K562 (cell line): ENCODE measurements around the gene CPE. TPM values are rescaled to one million over a fixed set of nuclear protein-coding genes. Genes with fewer than 3 reads are reported as not detected.

Experiments used
- ATAC-seq: fragments of 200-7000 bp; cut with Tn5 transposase; 3 replicates; pipeline ENCODE4 v1.9.1; 2020; ENCODE audit warnings: moderate library complexity
- BruUV-seq: library from RNA; stranded (reverse); fragments of 400-500 nt; replicated peaks from 2 replicates; lab custom pipeline; 2021; lab: Mats Ljungman, UMichigan
- CTCF ChIA-PET: fragments of 300-600 bp; formaldehyde crosslinking; extraction: SDS; loops from one replicate; lab custom pipeline; 2021; ENCODE audit warnings: low intra/inter-chr PET ratio; lab: Yijun Ruan, JAX
- POLR2A ChIA-PET: fragments of 300-600, 350-650 bp; sonication (Branson Sonifier 250); formaldehyde crosslinking; extraction: SDS; loops from one replicate; lab custom pipeline; 2021; ENCODE audit warnings: antibody characterized with exemption, inconsistent platforms; lab: Yijun Ruan, JAX
- DNase-seq, 4 experiments: peaks; one replicate each; pipeline versions ENCODE4 v3.0.0 to v3.0.0-alpha.2; 2011 to 2018; ENCODE audit warnings: low spot score in 3 of 4, mixed read lengths in 3 of 4; ENCODE audit errors: extremely low read depth in 1 of 4
- FAIRE-seq: peaks from 2 replicates; lab custom pipeline; 2011; peaks lifted over from hg19 to GRCh38; lab: Jason Lieb, UNC
- H2AFZ ChIP-seq: 2 replicates; pipeline ENCODE4 v1.6.0; 2011; ENCODE audit warnings: low read depth, low read length, control low read depth, inconsistent platforms
- H3K27ac ChIP-seq: fragments of 200-600 bp; 3 replicates; pipeline ENCODE4 v1.8.0; 2011; ENCODE audit warnings: low read depth, mild to moderate bottlenecking, control low read depth, inconsistent platforms, low read length, moderate library complexity, mixed read lengths; ENCODE audit errors: extremely low read depth
- H3K27me3 ChIP-seq, 2 experiments: fragments of 300-600 bp in 1 of 2; 2 replicates in 1 of 2; 3 replicates in 1 of 2; pipeline versions ENCODE4 v1.6.0 to v1.8.0; 2011; ENCODE audit warnings: inconsistent platforms in 2 of 2, low read length in 2 of 2, mild to moderate bottlenecking in 1 of 2, mixed read lengths in 1 of 2, moderate library complexity in 1 of 2; ENCODE audit not compliant: control insufficient read depth in 2 of 2, insufficient read depth in 2 of 2
- H3K36me3 ChIP-seq: fragments of 300-600 bp; 3 replicates; pipeline ENCODE4 v1.8.0; 2011; ENCODE audit warnings: mild to moderate bottlenecking, low read length, inconsistent platforms; ENCODE audit not compliant: control insufficient read depth, insufficient read depth
- H3K4me1 ChIP-seq, 2 experiments: fragments of 200-600 bp in 1 of 2; replicated peaks in 1 of 2; 2 replicates in 1 of 2; 3 replicates in 1 of 2; pipeline versions ENCODE4 v1.5.1 to v1.8.0; 2011; ENCODE audit warnings: inconsistent platforms in 2 of 2, low read length in 2 of 2, mild to moderate bottlenecking in 1 of 2, mixed read lengths in 1 of 2, moderate library complexity in 1 of 2; ENCODE audit not compliant: control insufficient read depth in 2 of 2, insufficient read depth in 2 of 2
- H3K4me2 ChIP-seq: 2 replicates; pipeline ENCODE4 v1.6.1; 2011; ENCODE audit warnings: low read length, control low read depth, inconsistent platforms, mixed read lengths; ENCODE audit not compliant: insufficient read depth
- H3K4me3 ChIP-seq: fragments of 200-600 bp; sonication (generic), shearing (Covaris generic); 2 replicates; pipeline ENCODE4 v1.5.1; 2016; ENCODE audit warnings: control low read depth, inconsistent platforms
- H3K79me2 ChIP-seq: fragments of 200-600 bp; 3 replicates; pipeline ENCODE4 v1.8.0; 2011; ENCODE audit warnings: low read length, inconsistent platforms; ENCODE audit not compliant: control insufficient read depth, insufficient read depth
- H3K9ac ChIP-seq, 2 experiments: 2 replicates each; pipeline versions ENCODE4 v1.6.0 to v1.6.1; 2011; ENCODE audit warnings: low read depth in 2 of 2, low read length in 2 of 2, control low read depth in 1 of 2, inconsistent platforms in 1 of 2, mild to moderate bottlenecking in 1 of 2, mixed read lengths in 1 of 2; ENCODE audit not compliant: insufficient read depth in 1 of 2
- H3K9me1 ChIP-seq: one replicate; pipeline ENCODE4 v1.6.0; 2011; ENCODE audit warnings: inconsistent platforms, mild to moderate bottlenecking, low read length, moderate library complexity; ENCODE audit not compliant: control insufficient read depth, insufficient read depth
- H3K9me3 ChIP-seq: replicated peaks from 2 replicates; pipeline ENCODE4 v1.5.1; 2011; ENCODE audit warnings: low read depth, low read length, inconsistent platforms; ENCODE audit not compliant: control insufficient read depth, insufficient read depth
- H4K20me1 ChIP-seq: replicated peaks from 2 replicates; pipeline ENCODE4 v1.6.1; 2011; ENCODE audit warnings: low read length, inconsistent platforms, mixed read lengths; ENCODE audit not compliant: control insufficient read depth, insufficient read depth
- CEBPB ChIP-seq: fragments of 450-650 bp; IDR thresholded peaks from 2 replicates; pipeline ENCODE4 v1.6.1; 2016; ENCODE audit warnings: missing genetic modification characterization, missing compliant biosample characterization
- CEBPG ChIP-seq, 3 experiments: fragments of 200-800 bp in 1 of 3; sonication (Bioruptor generic) in 1 of 3; sonication (generic) in 1 of 3; formaldehyde crosslinking in 1 of 3; IDR thresholded peaks in 2 of 3; conservative IDR thresholded peaks in 1 of 3; 2 replicates each; pipeline versions ENCODE4 v1.6.1 to v1.8.0; 2016 to 2022; ENCODE audit warnings: missing compliant biosample characterization in 2 of 3, missing genetic modification characterization in 2 of 3, mild to moderate bottlenecking in 1 of 3, missing genetic modification reagents in 1 of 3
- IRF9 ChIP-seq: fragments of 450-650 bp; IDR thresholded peaks from 2 replicates; pipeline ENCODE4 v1.6.1; 2016; ENCODE audit warnings: missing biosample characterization, missing genetic modification characterization
- MAFK ChIP-seq: IDR thresholded peaks from 2 replicates; pipeline ENCODE4 v1.6.1; 2011; ENCODE audit warnings: low read length, improper control_type of control experiment
- RBM39 ChIP-seq: fragments of 200-400 bp; formaldehyde crosslinking; optimal IDR thresholded peaks from 2 replicates; pipeline ENCODE3; 2018; ENCODE audit warnings: low read depth, low read length
- SETDB1 ChIP-seq: IDR thresholded peaks from one replicate; pipeline ENCODE4 v1.6.1; 2012; ENCODE audit warnings: low read length, control low read depth, inconsistent platforms
- TCF7 ChIP-seq: sonication (generic); IDR thresholded peaks from 2 replicates; pipeline ENCODE4 v1.6.1; 2016; ENCODE audit warnings: antibody characterized with exemption, borderline replicate concordance
- ZNF197 ChIP-seq: fragments of 200-800 bp; sonication (Bioruptor generic); IDR thresholded peaks from 2 replicates; pipeline ENCODE4 v1.6.1; 2016; ENCODE audit warnings: low read depth, missing genetic modification characterization, missing compliant biosample characterization
- WGBS: fragments of 100-300 bp; shearing (Covaris generic); methylation state at CpG from one replicate; pipeline ENCODE4 v1.1.6; 2016; ENCODE audit warnings: low coverage, mixed read lengths; ENCODE audit not compliant: insufficient coverage; ENCODE audit errors: missing lambda C conversion rate; 5-methylcytosine and 5-hydroxymethylcytosine counted together
- in situ Hi-C: fragments of 300-500 bp; cut with MboI; formaldehyde crosslinking; loops from 4 replicates; pipeline ENCODE4 v1.15.0; 2018; ENCODE audit warnings: inconsistent platforms, mixed read lengths
- intact Hi-C: fragments of 100-400 bp; cut with micrococcal nuclease; formaldehyde crosslinking; loops from 2 replicates; pipeline ENCODE4 v1.14.2; 2022
- polyA plus RNA-seq, 8 experiments: library from polyadenylated mRNA; depleted of rRNA in 4 of 8; stranded (reverse) in 5 of 8; unstranded in 3 of 8; fragments of >200 nt; fragmentation: Nextera tagmentation in 2 of 8; fragmentation: Illumina TruSeq in 1 of 8; extraction: Ambion mirVana in 2 of 8; extraction: Trizol in 1 of 8; gene quantifications; 2 replicates each; pipeline versions ENCODE4 v1.2.1 to v1.2.3, GENCODE V29; 2011 to 2014; ENCODE audit warnings: inconsistent platforms in 1 of 8, missing spikeins in 1 of 8
- total RNA-seq, 7 experiments: library from RNA; depleted of rRNA in 6 of 7; stranded (reverse); fragments of >200 nt in 6 of 7; fragmentation: Illumina TruSeq in 2 of 7; extraction: Trizol in 2 of 7; gene quantifications; 2 replicates each; pipeline versions ENCODE4 v1.2.1 to v1.2.3, GENCODE V29; 2011 to 2021; ENCODE audit warnings: low replicate concordance in 1 of 7
- TF ChIP-seq, protein P1 (sequence below), 2 experiments: fragments of 250-450 bp in 1 of 2; fragments of 450-650 bp in 1 of 2; sonication (Bioruptor Pico) in 1 of 2; IDR thresholded peaks; 2 replicates each; pipeline versions ENCODE4 v1.6.1 to v1.8.0; 2016 to 2021; ENCODE audit warnings: mild to moderate bottlenecking in 2 of 2, moderate library complexity in 2 of 2, missing compliant biosample characterization in 1 of 2, missing genetic modification characterization in 1 of 2
- TF ChIP-seq, protein P2 (sequence below), 2 experiments: fragments of 450-650 bp in 1 of 2; sonication (generic) in 1 of 2; formaldehyde crosslinking in 1 of 2; IDR thresholded peaks in 1 of 2; conservative IDR thresholded peaks in 1 of 2; 2 replicates each; pipeline versions ENCODE4 v1.6.1 to v1.8.1; 2016 to 2023; ENCODE audit warnings: mild to moderate bottlenecking in 2 of 2, moderate library complexity in 2 of 2, inconsistent platforms in 1 of 2, missing genetic modification reagents in 1 of 2
- TF ChIP-seq, protein P3 (sequence below), 2 experiments: fragments of 450-650 bp; IDR thresholded peaks; 2 replicates each; pipeline ENCODE4 v1.6.1; 2018; ENCODE audit warnings: mild to moderate bottlenecking in 2 of 2, low read depth in 1 of 2; ENCODE audit not compliant: partially characterized antibody in 2 of 2

CPE gene
- total and polyA plus RNA-seq, 9 of the 15 experiments (the other 6 are each of a cell fraction or from before 2014, with no cell fraction given), result 0.04 to 0.16 (median 0.06) TPM; not detected in 4

GRCh38 chr4:165360985-165361670, 17.7 kb upstream of the CPE start:
- H3K9me1 ChIP-seq, result no peaks in the 10 kb centered on the region
- H3K4me1 ChIP-seq, result no peaks in the 10 kb centered on the region
- peaks cover 5 to 6% of the 10 kb centered on the region in 2 experiments; a peak in 2 of 5 replicates for H3K27me3 ChIP-seq
- in situ Hi-C loops (no loop called here), intact Hi-C loops (no loop called here)
- ChIA-PET CTCF (interaction anchor here (0.6 kb wide), 1 partner anchor 118 kb away, joined by 3 read pairs; no protein-coding TSS in a partner anchor), POLR2A (no interaction called here)
- no peaks in the 10 kb centered on the region for H3K36me3 ChIP-seq
- H3K4me2 ChIP-seq, result no peak overlapping the region
- DNase-seq, result no peak
- BruUV-seq, result no TSS peak
- FAIRE-seq, result no peak
- H3K9me3 ChIP-seq, result no peaks in the 10 kb centered on the region
- H2AFZ ChIP-seq, result 0 out of 2 replicates have a peak overlapping the region, but pooled peaks have one; percentile 2
- H3K4me3 ChIP-seq, result no peak overlapping the region
- no peak; the same call in 2 of the 3 replicates for ATAC-seq
- no peaks in the 10 kb centered on the region for H3K79me2 ChIP-seq
- WGBS, result 13% methylated on average over 7 of the region's 7 CpGs
- H3K9ac ChIP-seq, result no peak overlapping the region
- H3K27ac ChIP-seq, result no peak overlapping the region
- H4K20me1 ChIP-seq, result no peaks in the 10 kb centered on the region
- TF ChIP-seq TCF7 (no peak), CEBPG (CRISPR knock-in tag; IDR thresholded peaks at IDR 0.05) (no peak), CEBPG (tag; conservative IDR thresholded peaks at IDR 0.05 in 1 of 2, IDR thresholded peaks at IDR 0.05 in 1 of 2) (peak; percentile 47 to 81; a peak in 3 of 4 replicates), ZNF197 (CRISPR knock-in tag) (no peak), IRF9 (tag) (0 out of 2 replicates have a peak, but pooled peaks have one; percentile 25), SETDB1 (no peak), MAFK (no peak), CEBPB (tag) (peak; percentile 22), RBM39 (no peak)
- TF ChIP-seq, protein P1, sequence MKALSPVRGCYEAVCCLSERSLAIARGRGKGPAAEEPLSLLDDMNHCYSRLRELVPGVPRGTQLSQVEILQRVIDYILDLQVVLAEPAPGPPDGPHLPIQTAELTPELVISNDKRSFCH (CRISPR knock-in tag; IDR thresholded peaks at IDR 0.05), result no peak
- TF ChIP-seq, protein P1 (tag; IDR thresholded peaks at IDR 0.05), result no peak
- TF ChIP-seq, protein P2, sequence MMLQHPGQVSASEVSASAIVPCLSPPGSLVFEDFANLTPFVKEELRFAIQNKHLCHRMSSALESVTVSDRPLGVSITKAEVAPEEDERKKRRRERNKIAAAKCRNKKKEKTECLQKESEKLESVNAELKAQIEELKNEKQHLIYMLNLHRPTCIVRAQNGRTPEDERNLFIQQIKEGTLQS (IDR thresholded peaks at IDR 0.05), result peak; percentile 86
- TF ChIP-seq, protein P2 (CRISPR knock-in tag; conservative IDR thresholded peaks at IDR 0.05), result no peak
- TF ChIP-seq, protein P3, sequence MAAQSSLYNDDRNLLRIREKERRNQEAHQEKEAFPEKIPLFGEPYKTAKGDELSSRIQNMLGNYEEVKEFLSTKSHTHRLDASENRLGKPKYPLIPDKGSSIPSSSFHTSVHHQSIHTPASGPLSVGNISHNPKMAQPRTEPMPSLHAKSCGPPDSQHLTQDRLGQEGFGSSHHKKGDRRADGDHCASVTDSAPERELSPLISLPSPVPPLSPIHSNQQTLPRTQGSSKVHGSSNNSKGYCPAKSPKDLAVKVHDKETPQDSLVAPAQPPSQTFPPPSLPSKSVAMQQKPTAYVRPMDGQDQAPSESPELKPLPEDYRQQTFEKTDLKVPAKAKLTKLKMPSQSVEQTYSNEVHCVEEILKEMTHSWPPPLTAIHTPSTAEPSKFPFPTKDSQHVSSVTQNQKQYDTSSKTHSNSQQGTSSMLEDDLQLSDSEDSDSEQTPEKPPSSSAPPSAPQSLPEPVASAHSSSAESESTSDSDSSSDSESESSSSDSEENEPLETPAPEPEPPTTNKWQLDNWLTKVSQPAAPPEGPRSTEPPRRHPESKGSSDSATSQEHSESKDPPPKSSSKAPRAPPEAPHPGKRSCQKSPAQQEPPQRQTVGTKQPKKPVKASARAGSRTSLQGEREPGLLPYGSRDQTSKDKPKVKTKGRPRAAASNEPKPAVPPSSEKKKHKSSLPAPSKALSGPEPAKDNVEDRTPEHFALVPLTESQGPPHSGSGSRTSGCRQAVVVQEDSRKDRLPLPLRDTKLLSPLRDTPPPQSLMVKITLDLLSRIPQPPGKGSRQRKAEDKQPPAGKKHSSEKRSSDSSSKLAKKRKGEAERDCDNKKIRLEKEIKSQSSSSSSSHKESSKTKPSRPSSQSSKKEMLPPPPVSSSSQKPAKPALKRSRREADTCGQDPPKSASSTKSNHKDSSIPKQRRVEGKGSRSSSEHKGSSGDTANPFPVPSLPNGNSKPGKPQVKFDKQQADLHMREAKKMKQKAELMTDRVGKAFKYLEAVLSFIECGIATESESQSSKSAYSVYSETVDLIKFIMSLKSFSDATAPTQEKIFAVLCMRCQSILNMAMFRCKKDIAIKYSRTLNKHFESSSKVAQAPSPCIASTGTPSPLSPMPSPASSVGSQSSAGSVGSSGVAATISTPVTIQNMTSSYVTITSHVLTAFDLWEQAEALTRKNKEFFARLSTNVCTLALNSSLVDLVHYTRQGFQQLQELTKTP (IDR thresholded peaks at IDR 0.05; ENCODE audit: low read depth in 1 of 2, partially characterized antibody in 2 of 2), result no peak
